Sigmoid colon (tissue), 7 donors: ENCODE data around the gene BCAR3. TPM values are rescaled to one million over a fixed set of nuclear protein-coding genes. Genes with fewer than 3 reads are reported as not detected.
A peak's percentile ranks its signal among the peaks of the same experiment; 100 is the strongest.

Source experiments
- DNase-seq: peaks from one replicate; pipeline ENCODE4 v3.0.0-alpha.2; 2019
- H3K27ac ChIP-seq, 4 donors: fragments of 200-600 bp; sonication (generic); one replicate each; pipeline ENCODE4 v1.5.1; 2016 to 2019; ENCODE audit warnings: mild to moderate bottlenecking in 1 of 4
- H3K27me3 ChIP-seq, 3 donors: fragments of 200-600 bp; sonication (generic); one replicate each; pipeline ENCODE4 v1.5.1; 2019; ENCODE audit warnings: mild to moderate bottlenecking in 1 of 3
- H3K36me3 ChIP-seq, 4 donors: fragments of 200-600 bp; sonication (generic); one replicate each; pipeline ENCODE4 v1.5.1; 2016 to 2019
- H3K4me1 ChIP-seq, 4 donors: fragments of 200-600 bp; sonication (generic); one replicate each; pipeline ENCODE4 v1.5.1; 2017 to 2019
- H3K4me3 ChIP-seq, 4 donors: fragments of 200-600 bp; sonication (generic); one replicate each; pipeline ENCODE4 v1.5.1; 2017 to 2019; ENCODE audit warnings: mild to moderate bottlenecking in 2 of 4, moderate library complexity in 1 of 4
- H3K9me3 ChIP-seq, 4 donors: fragments of 200-600 bp in 3 of 4; sonication (generic) in 3 of 4; one replicate each; pipeline versions ENCODE4 v1.5.1 to v1.6.1; 2013 to 2019
- EP300 ChIP-seq, 4 donors: sonication (generic); formaldehyde crosslinking; IDR thresholded peaks; one replicate each; pipeline ENCODE4 v1.6.1; 2017; ENCODE audit warnings: antibody characterized with exemption in 4 of 4
- POLR2A ChIP-seq, 2 donors: fragments of 450-650 bp; IDR thresholded peaks; one replicate each; pipeline ENCODE4 v1.6.1; 2016; ENCODE audit warnings: antibody characterized with exemption in 2 of 2, mild to moderate bottlenecking in 2 of 2, moderate library complexity in 2 of 2
- POLR2AphosphoS5 ChIP-seq, 4 donors: sonication (generic); formaldehyde crosslinking; IDR thresholded peaks; one replicate each; pipeline ENCODE4 v1.6.1; 2017; ENCODE audit warnings: antibody characterized with exemption in 4 of 4
- WGBS, 2 donors: extraction: QIAGEN DNeasy Blood & Tissue Kit; methylation state at CpG; one replicate each; pipeline ENCODE4 v1.1.7; 2013; 5-methylcytosine and 5-hydroxymethylcytosine counted together
- intact Hi-C: fragments of 100-400 bp; cut with DNase I; formaldehyde crosslinking; loops from one replicate; pipeline ENCODE4 v1.15.1; 2023
- polyA plus RNA-seq, 3 donors: library from polyadenylated mRNA; stranded (reverse); fragments of 200-250 nt; gene quantifications; one replicate each; pipeline ENCODE4 v1.2.3, GENCODE V29; 2013
- total RNA-seq, 4 donors: library from RNA; depleted of rRNA; stranded (reverse); fragments of >200 nt; gene quantifications; one replicate each; pipeline ENCODE4 v1.1.0, GENCODE V29; 2016
- TF ChIP-seq, protein P1 (sequence below), 4 experiments: fragments of 450-650 bp in 3 of 4; fragments of 200-600 bp in 1 of 4; IDR thresholded peaks; one replicate each; pipeline ENCODE4 v1.5.1; 2016 to 2019; ENCODE audit warnings: antibody characterized with exemption in 4 of 4, mild to moderate bottlenecking in 3 of 4, moderate library complexity in 2 of 4
- donor health status: healthy with polysubstance abuse.
- donor health status: Bipolar disorder and iron deficiency.
- donor health status: healthy.

The BCAR3 gene
- total and polyA plus RNA-seq, 7 donors: 12.3 to 43.2 (median 22.1) TPM

- intact Hi-C loops: no loop called here
- H3K27ac ChIP-seq: no peak overlapping the region
- DNase-seq: no peak
- H3K9me3 ChIP-seq: no peaks in the 10 kb centered on the region
- WGBS, 2 donors: 29 to 92% methylated on average over 1 of the region's 1 CpG
- H3K4me1 ChIP-seq: peaks cover 0 to 42% (median 29%) of the 10 kb centered on the region in 4 donors
- H3K36me3 ChIP-seq: no peaks in the 10 kb centered on the region
- no peak overlapping the region for H3K4me3 ChIP-seq
- no peak for TF ChIP-seq POLR2A (IDR thresholded peaks at IDR 0.05)
- TF ChIP-seq EP300 (IDR thresholded peaks at IDR 0.05): no peak
- TF ChIP-seq POLR2AphosphoS5 (IDR thresholded peaks at IDR 0.05): no peak
- TF ChIP-seq, protein P1, sequence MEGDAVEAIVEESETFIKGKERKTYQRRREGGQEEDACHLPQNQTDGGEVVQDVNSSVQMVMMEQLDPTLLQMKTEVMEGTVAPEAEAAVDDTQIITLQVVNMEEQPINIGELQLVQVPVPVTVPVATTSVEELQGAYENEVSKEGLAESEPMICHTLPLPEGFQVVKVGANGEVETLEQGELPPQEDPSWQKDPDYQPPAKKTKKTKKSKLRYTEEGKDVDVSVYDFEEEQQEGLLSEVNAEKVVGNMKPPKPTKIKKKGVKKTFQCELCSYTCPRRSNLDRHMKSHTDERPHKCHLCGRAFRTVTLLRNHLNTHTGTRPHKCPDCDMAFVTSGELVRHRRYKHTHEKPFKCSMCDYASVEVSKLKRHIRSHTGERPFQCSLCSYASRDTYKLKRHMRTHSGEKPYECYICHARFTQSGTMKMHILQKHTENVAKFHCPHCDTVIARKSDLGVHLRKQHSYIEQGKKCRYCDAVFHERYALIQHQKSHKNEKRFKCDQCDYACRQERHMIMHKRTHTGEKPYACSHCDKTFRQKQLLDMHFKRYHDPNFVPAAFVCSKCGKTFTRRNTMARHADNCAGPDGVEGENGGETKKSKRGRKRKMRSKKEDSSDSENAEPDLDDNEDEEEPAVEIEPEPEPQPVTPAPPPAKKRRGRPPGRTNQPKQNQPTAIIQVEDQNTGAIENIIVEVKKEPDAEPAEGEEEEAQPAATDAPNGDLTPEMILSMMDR (IDR thresholded peaks at IDR 0.05): no peak
- H3K27me3 ChIP-seq: no peaks in the 10 kb centered on the region
Observed at GRCh38 chr1:93604411-93604810, 77.2 kb downstream of the BCAR3 start.

DNA sequence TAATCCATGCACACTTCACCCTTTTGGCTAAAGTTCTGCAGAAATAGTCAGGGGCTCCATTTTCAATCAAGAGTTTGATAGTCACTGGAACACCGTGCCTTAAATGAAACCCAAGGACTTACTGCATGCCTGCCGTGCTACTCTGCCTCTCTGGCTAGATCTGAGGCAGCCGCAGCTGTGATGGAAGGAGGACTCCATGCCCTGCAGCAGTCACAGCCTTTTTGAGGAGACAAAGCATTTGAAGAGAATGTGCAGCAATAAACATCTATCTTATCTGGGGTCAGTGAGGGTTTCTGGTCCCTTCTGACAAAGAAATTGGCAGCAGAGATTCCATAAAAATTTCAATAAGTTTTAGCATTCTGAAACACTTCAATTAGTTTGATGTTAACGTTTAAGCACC, 78.0 kb downstream of the BCAR3 start:
- H3K27ac ChIP-seq: no peak overlapping the region
- WGBS, 2 donors: 89 to 94% methylated on average over 4 of the region's 4 CpGs

DNA sequence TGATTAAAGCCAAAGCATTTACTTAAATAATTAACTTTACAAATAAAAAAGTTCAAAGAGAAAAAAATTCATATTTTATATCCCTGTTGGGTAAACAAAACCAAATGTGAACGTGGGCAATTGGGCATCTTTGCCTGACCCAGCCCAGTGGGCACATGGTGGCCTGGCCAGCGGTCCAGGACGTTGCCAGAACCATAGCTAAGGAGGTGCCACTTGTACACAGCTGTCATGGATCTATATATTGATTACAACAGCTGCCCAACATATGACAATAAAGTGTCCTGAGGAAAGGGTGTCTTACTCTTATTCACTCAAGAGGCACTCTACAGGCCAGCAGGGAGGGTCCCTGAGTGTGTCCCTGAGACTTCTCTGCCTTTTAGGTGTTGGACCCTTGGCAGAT, 78.5 kb downstream of the BCAR3 start:
- Histone ChIP-seq H3K4me1 (peaks cover 0 to 42% (median 29%) of the 10 kb centered on the region in 4 donors), H3K4me3 (no peak overlapping the region), H3K27ac (no peak overlapping the region), H3K9me3 (no peaks in the 10 kb centered on the region), H3K27me3 (no peaks in the 10 kb centered on the region), H3K36me3 (no peaks in the 10 kb centered on the region)
- no peak for TF ChIP-seq POLR2A (IDR thresholded peaks at IDR 0.05)
- TF ChIP-seq EP300 (IDR thresholded peaks at IDR 0.05): no peak
- no peak for TF ChIP-seq POLR2AphosphoS5 (IDR thresholded peaks at IDR 0.05)
- TF ChIP-seq, protein P1 (IDR thresholded peaks at IDR 0.05): no peak
- WGBS, 2 donors: 60 to 82% methylated on average over 3 of the region's 3 CpGs
- DNase-seq: peak; percentile 51
- intact Hi-C loops: no loop called here

More for the DNA sequence above, 78.0 kb downstream of the BCAR3 start:
- Histone ChIP-seq H3K27me3 (no peaks in the 10 kb centered on the region), H3K9me3 (no peaks in the 10 kb centered on the region), H3K36me3 (no peaks in the 10 kb centered on the region), H3K4me3 (no peak overlapping the region), H3K4me1 (peaks cover 0 to 42% (median 29%) of the 10 kb centered on the region in 4 donors)
- TF ChIP-seq POLR2AphosphoS5 (IDR thresholded peaks at IDR 0.05): no peak
- TF ChIP-seq POLR2A (IDR thresholded peaks at IDR 0.05): no peak
- no peak for TF ChIP-seq EP300 (IDR thresholded peaks at IDR 0.05)
- TF ChIP-seq, protein P1 (IDR thresholded peaks at IDR 0.05): no peak
- DNase-seq: no peak
- intact Hi-C loops: no loop called here

DNA sequence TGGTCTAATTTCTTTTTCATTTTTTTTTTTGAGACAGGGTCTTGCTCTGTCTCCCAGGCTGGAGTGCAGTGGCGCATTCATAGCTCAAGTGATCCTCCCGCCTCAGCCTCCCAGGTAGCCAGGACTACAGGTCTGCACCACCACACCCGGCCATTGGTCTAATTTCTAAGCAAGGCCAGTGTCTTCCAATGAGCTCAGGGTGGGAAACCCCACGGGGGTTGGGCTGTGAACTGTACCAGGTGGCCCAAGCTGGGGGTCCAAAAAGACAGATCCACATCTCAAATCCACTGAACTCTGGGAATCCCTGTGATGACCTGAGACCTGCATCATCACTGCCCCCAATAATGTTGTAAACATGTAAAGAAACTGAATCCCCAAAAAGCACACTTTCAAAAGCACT, 79.5 kb downstream of the BCAR3 start:
- WGBS, 2 donors: 93 to 97% methylated on average over 4 of the region's 4 CpGs
- Histone ChIP-seq H3K36me3 (no peaks in the 10 kb centered on the region), H3K27ac (no peak overlapping the region), H3K4me3 (no peak overlapping the region), H3K27me3 (no peaks in the 10 kb centered on the region), H3K9me3 (no peaks in the 10 kb centered on the region), H3K4me1 (peaks cover 0 to 50% (median 36%) of the 10 kb centered on the region in 4 donors)
- TF ChIP-seq POLR2A (IDR thresholded peaks at IDR 0.05): no peak
- TF ChIP-seq POLR2AphosphoS5 (IDR thresholded peaks at IDR 0.05): no peak
- TF ChIP-seq EP300 (IDR thresholded peaks at IDR 0.05): no peak
- TF ChIP-seq, protein P1 (IDR thresholded peaks at IDR 0.05): no peak
- DNase-seq: no peak
- intact Hi-C loops: no loop called here

DNA sequence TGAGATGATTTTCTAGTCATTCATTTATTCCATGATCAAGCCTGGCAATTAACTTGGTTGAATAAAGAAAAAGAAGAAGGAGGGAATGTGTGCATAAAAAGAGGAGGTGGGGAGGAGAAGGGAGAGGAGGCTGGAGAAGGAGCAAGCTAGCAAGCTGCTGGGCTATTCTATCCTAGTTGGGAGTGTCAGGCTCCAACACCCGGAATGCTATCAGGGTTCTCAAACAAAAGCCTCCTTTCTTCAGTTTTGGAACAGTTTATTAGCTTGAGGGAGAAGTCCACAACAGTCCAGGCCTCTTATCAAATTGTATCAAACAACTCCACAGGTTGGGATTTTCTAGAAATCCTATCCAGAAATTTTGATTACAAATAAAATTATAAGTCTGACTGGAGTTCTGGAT, 80.0 kb downstream of the BCAR3 start:
- DNase-seq: no peak
- Histone ChIP-seq H3K36me3 (no peaks in the 10 kb centered on the region), H3K4me3 (no peak overlapping the region), H3K9me3 (no peaks in the 10 kb centered on the region), H3K4me1 (peaks cover 0 to 54% (median 39%) of the 10 kb centered on the region in 4 donors), H3K27me3 (no peaks in the 10 kb centered on the region), H3K27ac (no peak overlapping the region)
- TF ChIP-seq POLR2A (IDR thresholded peaks at IDR 0.05) (no peak), POLR2AphosphoS5 (IDR thresholded peaks at IDR 0.05) (no peak), EP300 (IDR thresholded peaks at IDR 0.05) (no peak)
- TF ChIP-seq, protein P1 (IDR thresholded peaks at IDR 0.05): no peak
- 14 to 66% methylated on average over 1 of the region's 1 CpG for WGBS, 2 donors
- intact Hi-C loops: no loop called here
